Measurements from ENCODE around the gene GNG2.
A peak's percentile ranks its signal among the peaks of the same experiment; 100 is the strongest.

Gene GNG2

GRCh38 chr14:51822499-51822898 lies 37.9 kb upstream of the GNG2 start:
- DNase-seq (ENCODE audit: extremely low read depth, low read depth) = no peak
- TF ChIP-seq, protein P1, sequence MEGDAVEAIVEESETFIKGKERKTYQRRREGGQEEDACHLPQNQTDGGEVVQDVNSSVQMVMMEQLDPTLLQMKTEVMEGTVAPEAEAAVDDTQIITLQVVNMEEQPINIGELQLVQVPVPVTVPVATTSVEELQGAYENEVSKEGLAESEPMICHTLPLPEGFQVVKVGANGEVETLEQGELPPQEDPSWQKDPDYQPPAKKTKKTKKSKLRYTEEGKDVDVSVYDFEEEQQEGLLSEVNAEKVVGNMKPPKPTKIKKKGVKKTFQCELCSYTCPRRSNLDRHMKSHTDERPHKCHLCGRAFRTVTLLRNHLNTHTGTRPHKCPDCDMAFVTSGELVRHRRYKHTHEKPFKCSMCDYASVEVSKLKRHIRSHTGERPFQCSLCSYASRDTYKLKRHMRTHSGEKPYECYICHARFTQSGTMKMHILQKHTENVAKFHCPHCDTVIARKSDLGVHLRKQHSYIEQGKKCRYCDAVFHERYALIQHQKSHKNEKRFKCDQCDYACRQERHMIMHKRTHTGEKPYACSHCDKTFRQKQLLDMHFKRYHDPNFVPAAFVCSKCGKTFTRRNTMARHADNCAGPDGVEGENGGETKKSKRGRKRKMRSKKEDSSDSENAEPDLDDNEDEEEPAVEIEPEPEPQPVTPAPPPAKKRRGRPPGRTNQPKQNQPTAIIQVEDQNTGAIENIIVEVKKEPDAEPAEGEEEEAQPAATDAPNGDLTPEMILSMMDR (IDR thresholded peaks at IDR 0.05; ENCODE audit: low read depth, low read length, missing control alignments) = no peak
- no peak overlapping the region for H3K4me3 ChIP-seq (replicated peaks; ENCODE audit: low read depth, low read length)

GRCh38 chr14:51823706-51824105 lies 36.7 kb upstream of the GNG2 start:
- no peak overlapping the region for H3K4me3 ChIP-seq (replicated peaks; ENCODE audit: low read depth, low read length)
- DNase-seq (ENCODE audit: extremely low read depth, low read depth) = peak; percentile 54
- TF ChIP-seq, protein P1 (IDR thresholded peaks at IDR 0.05; ENCODE audit: low read depth, low read length, missing control alignments) = no peak

GRCh38 chr14:51824191-51824590 lies 36.2 kb upstream of the GNG2 start:
- TF ChIP-seq, protein P1 (IDR thresholded peaks at IDR 0.05; ENCODE audit: low read depth, low read length, missing control alignments) = no peak
- no peak overlapping the region for H3K4me3 ChIP-seq (replicated peaks; ENCODE audit: low read depth, low read length)
- DNase-seq (ENCODE audit: extremely low read depth, low read depth) = no peak

DNA sequence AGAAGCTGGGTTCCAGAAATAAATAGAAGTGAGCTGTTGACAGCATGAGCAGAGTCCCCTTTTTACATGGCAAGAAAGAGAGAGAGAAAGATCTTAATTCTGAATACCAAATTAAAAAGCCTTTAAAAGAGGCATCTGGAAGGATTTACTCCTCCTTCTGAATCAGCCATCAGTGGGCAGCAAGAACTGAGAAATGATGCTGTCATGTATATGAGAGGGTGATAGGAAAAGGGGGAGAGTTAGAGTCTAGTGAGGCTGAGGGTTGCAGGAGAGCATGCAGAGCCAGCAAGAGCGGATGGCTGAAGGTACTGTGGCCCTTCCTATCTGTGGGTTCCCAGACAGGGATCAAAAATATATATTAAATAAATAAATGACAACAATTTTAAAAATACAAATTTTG lies 34.5 kb upstream of the GNG2 start:
- TF ChIP-seq, protein P1 (IDR thresholded peaks at IDR 0.05; ENCODE audit: low read depth, low read length, missing control alignments) = no peak
- DNase-seq (ENCODE audit: extremely low read depth, low read depth) = no peak

DNA sequence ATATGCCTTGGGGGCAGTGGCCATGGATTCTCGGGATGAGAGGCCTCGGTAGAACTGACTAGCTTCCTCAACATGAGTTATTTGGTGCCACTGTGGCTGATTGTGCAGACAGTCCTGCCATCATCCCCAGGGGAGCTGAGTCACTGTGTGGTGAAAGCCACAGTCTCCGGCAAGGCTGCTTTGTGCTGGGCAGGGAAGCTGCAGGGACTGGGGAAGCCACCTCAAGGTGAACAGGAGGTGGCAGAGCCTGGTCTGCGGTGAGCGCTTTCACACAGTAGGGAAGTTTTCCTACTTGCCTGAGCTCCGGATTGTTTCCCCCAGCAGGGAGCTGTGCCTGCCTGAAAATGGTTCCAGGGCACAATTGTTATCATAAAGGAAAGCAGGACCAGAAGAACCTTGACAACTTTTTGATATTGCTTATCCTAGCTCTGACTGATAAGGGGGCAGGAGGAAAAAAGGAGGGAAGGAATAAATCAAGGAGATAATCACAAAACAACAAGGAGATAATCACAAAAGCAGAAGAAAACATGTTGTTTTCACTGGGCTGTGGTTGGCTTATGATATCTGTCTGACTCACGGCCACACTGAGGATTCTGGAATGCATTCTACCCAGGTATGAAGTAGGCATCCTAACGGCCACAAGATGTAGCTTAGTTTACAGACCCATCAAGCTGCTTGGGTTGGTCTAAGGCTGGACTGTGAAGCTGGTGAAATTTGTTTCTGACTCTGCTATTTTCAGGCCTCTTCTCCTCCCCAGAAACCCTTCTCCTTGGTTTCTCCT lies 32.2 kb upstream of the GNG2 start:
- no peak for DNase-seq (ENCODE audit: extremely low read depth, low read depth)
- H3K4me3 ChIP-seq (replicated peaks; ENCODE audit: low read depth, low read length) = no peak overlapping the region
- TF ChIP-seq, protein P1 (IDR thresholded peaks at IDR 0.05; ENCODE audit: low read depth, low read length, missing control alignments) = no peak

More for the DNA sequence above, 34.5 kb upstream of the GNG2 start:
- no peak overlapping the region for H3K4me3 ChIP-seq (replicated peaks; ENCODE audit: low read depth, low read length)

GRCh38 chr14:51834240-51834639 lies 26.2 kb upstream of the GNG2 start:
- no peak for DNase-seq (ENCODE audit: extremely low read depth, low read depth)
- no peak overlapping the region for H3K4me3 ChIP-seq (replicated peaks; ENCODE audit: low read depth, low read length)
- TF ChIP-seq, protein P1 (IDR thresholded peaks at IDR 0.05; ENCODE audit: low read depth, low read length, missing control alignments) = no peak
